Sigmoid colon (tissue), 4 donors: ENCODE measurements around the gene RBFOX2.

Source experiments
- POLR2A ChIP-seq, 2 donors: fragments of 450-650 bp; IDR thresholded peaks; one replicate each; pipeline ENCODE4 v1.6.1; 2016; ENCODE audit warnings: antibody characterized with exemption in 2 of 2, mild to moderate bottlenecking in 2 of 2, moderate library complexity in 2 of 2
- POLR2AphosphoS5 ChIP-seq, 4 donors: sonication (generic); formaldehyde crosslinking; IDR thresholded peaks; one replicate each; pipeline ENCODE4 v1.6.1; 2017; ENCODE audit warnings: antibody characterized with exemption in 4 of 4
- TF ChIP-seq, protein P1 (sequence below), 4 experiments: fragments of 450-650 bp in 3 of 4; fragments of 200-600 bp in 1 of 4; IDR thresholded peaks; one replicate each; pipeline ENCODE4 v1.5.1; 2016 to 2019; ENCODE audit warnings: antibody characterized with exemption in 4 of 4, mild to moderate bottlenecking in 3 of 4, moderate library complexity in 2 of 4

DNA sequence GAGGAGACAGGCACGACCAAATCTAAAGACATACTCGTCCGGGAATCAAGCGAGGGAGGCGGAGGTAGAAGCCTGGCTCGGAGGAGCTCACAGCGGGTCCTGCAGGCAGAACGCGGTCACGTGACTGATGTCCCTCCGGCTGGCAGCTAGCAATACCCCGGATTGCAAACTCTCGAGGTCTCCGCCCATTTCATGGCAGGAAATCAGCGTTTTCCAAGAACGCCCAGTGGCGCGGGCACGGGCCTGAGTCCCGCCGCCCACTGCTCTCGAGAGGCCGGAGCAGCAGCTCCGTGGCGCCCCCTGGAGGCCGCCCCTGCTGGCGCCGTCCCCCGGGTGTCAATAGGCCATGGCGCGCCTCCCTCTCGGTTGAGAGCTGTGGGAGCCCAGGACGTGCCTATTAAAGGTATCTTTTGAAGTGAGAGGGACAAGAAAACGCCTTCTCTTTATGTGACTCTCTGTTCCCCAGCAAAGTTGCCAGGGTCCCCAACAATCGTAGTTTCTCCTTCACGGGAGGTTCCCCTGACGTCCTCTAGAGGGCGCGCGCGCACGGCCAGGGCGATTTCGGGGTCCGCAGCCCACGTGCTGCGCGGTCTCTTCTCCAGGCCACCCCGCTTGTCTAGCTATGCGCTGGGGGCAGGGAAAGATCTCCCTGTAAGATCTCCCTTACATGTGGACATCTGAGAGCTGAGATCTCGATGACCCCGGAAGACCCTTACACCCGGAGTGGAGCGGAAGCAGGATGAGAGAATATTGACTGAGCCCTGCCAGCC is 37.3 kb upstream of the RBFOX2 start:
- TF ChIP-seq, protein P1, sequence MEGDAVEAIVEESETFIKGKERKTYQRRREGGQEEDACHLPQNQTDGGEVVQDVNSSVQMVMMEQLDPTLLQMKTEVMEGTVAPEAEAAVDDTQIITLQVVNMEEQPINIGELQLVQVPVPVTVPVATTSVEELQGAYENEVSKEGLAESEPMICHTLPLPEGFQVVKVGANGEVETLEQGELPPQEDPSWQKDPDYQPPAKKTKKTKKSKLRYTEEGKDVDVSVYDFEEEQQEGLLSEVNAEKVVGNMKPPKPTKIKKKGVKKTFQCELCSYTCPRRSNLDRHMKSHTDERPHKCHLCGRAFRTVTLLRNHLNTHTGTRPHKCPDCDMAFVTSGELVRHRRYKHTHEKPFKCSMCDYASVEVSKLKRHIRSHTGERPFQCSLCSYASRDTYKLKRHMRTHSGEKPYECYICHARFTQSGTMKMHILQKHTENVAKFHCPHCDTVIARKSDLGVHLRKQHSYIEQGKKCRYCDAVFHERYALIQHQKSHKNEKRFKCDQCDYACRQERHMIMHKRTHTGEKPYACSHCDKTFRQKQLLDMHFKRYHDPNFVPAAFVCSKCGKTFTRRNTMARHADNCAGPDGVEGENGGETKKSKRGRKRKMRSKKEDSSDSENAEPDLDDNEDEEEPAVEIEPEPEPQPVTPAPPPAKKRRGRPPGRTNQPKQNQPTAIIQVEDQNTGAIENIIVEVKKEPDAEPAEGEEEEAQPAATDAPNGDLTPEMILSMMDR (IDR thresholded peaks at IDR 0.05): peak; percentile 100
- peak; percentile 6 to 75 (median 64) for TF ChIP-seq POLR2AphosphoS5 (IDR thresholded peaks at IDR 0.05)
- no peak for TF ChIP-seq POLR2A (IDR thresholded peaks at IDR 0.05)
